HepG2 (cell line): ENCODE results near the gene ZNF792. TPM values are rescaled to one million over a fixed set of nuclear protein-coding genes. Genes with fewer than 3 reads are reported as not detected.

Experiments
- ATAC-seq: fragments of 200-7000 bp; cut with Tn5 transposase; 3 replicates; pipeline ENCODE4 v1.9.1; 2020; ENCODE audit warnings: mild to moderate bottlenecking, moderate library complexity
- BruUV-seq: library from RNA; stranded (reverse); fragments of 400-500 nt; replicated peaks from 2 replicates; lab custom pipeline; 2021; lab: Mats Ljungman, UMichigan
- CTCF ChIA-PET: fragments of 300-600 bp; formaldehyde crosslinking; extraction: SDS; loops from one replicate; lab custom pipeline; 2021; ENCODE audit warnings: low total read pairs, inconsistent platforms, low intra/inter-chr PET ratio; lab: Yijun Ruan, JAX
- POLR2A ChIA-PET: fragments of 350-600 bp; sonication (Branson Sonifier 250); formaldehyde crosslinking; loops from one replicate; lab custom pipeline; 2020; ENCODE audit warnings: antibody characterized with exemption, inconsistent platforms; lab: Yijun Ruan, JAX
- DNase-seq: peaks from one replicate; pipeline ENCODE4 v3.0.0-alpha.2; 2015; ENCODE audit warnings: low spot score
- FAIRE-seq: peaks from 3 replicates; lab custom pipeline; 2011; peaks lifted over from hg19 to GRCh38; lab: Jason Lieb, UNC
- H2AFZ ChIP-seq: one replicate; pipeline ENCODE4 v1.6.1; 2011; ENCODE audit warnings: low read length, inconsistent platforms
- H3K27ac ChIP-seq: fragments of 300-600 bp; 3 replicates; pipeline ENCODE4 v1.8.0; 2011; ENCODE audit warnings: mixed run types, mild to moderate bottlenecking, mixed read lengths, low read length, inconsistent platforms; ENCODE audit not compliant: insufficient read depth; ENCODE audit errors: extremely low read length
- H3K27me3 ChIP-seq, 2 experiments: fragments of 200-600 bp in 1 of 2; 2 replicates in 1 of 2; 3 replicates in 1 of 2; pipeline versions ENCODE4 v1.6.0 to v1.8.0; 2011; ENCODE audit warnings: low read length in 2 of 2, mild to moderate bottlenecking in 2 of 2, moderate library complexity in 2 of 2, inconsistent platforms in 1 of 2; ENCODE audit not compliant: insufficient read depth in 2 of 2, control insufficient read depth in 1 of 2
- H3K36me3 ChIP-seq, 2 experiments: fragments of 200-600 bp in 1 of 2; replicated peaks in 1 of 2; 2 replicates in 1 of 2; 3 replicates in 1 of 2; pipeline versions ENCODE4 v1.5.1 to v1.8.0; 2011; ENCODE audit warnings: low read length in 2 of 2, inconsistent platforms in 1 of 2; ENCODE audit not compliant: insufficient read depth in 2 of 2, control insufficient read depth in 1 of 2
- H3K4me1 ChIP-seq: 2 replicates; pipeline ENCODE4 v1.5.1; 2012; ENCODE audit warnings: low read length, inconsistent platforms; ENCODE audit not compliant: insufficient read depth
- H3K4me2 ChIP-seq: 2 replicates; pipeline ENCODE4 v1.6.0; 2011; ENCODE audit warnings: low read depth, low read length, inconsistent platforms
- H3K4me3 ChIP-seq, 3 experiments: fragments of 200-600 bp in 1 of 3; sonication (generic), shearing (Covaris generic) in 1 of 3; replicated peaks in 1 of 3; 2 replicates each; pipeline ENCODE4 v1.5.1; 2011 to 2016; ENCODE audit warnings: low read length in 3 of 3, inconsistent platforms in 2 of 3, low read depth in 2 of 3, mild to moderate bottlenecking in 2 of 3, control low read depth in 1 of 3, mixed read lengths in 1 of 3; ENCODE audit not compliant: insufficient read depth in 1 of 3
- H3K79me2 ChIP-seq: one replicate; pipeline ENCODE4 v1.6.1; 2011; ENCODE audit warnings: low read length, inconsistent platforms; ENCODE audit not compliant: insufficient read depth
- H3K9ac ChIP-seq: 2 replicates; pipeline ENCODE4 v1.6.0; 2011; ENCODE audit warnings: mild to moderate bottlenecking, low read depth, low read length, inconsistent platforms; ENCODE audit not compliant: insufficient read depth
- H3K9me3 ChIP-seq: 2 replicates; pipeline ENCODE4 v1.5.1; 2012; ENCODE audit warnings: mild to moderate bottlenecking, low read length
- H4K20me1 ChIP-seq: 2 replicates; pipeline ENCODE4 v1.6.0; 2011; ENCODE audit warnings: inconsistent platforms, mild to moderate bottlenecking, low read length, moderate library complexity; ENCODE audit not compliant: insufficient read depth
- CHD4 ChIP-seq: fragments of 200-600 bp; sonication (generic); IDR thresholded peaks from 2 replicates; pipeline ENCODE4 v1.7.0; 2017; ENCODE audit warnings: mild to moderate bottlenecking, low read length, borderline replicate concordance
- HNF4G ChIP-seq, 2 experiments: sonication (generic) in 1 of 2; formaldehyde crosslinking in 1 of 2; IDR thresholded peaks; 2 replicates each; pipeline versions ENCODE4 v1.4.0 to v1.6.1; 2011 to 2020; ENCODE audit warnings: borderline replicate concordance in 2 of 2, low read depth in 2 of 2, mild to moderate bottlenecking in 2 of 2, low read length in 1 of 2, missing genetic modification reagents in 1 of 2, moderate library complexity in 1 of 2
- KDM2A ChIP-seq: sonication (generic); formaldehyde crosslinking; IDR thresholded peaks from 2 replicates; pipeline ENCODE4 v1.4.0; 2020; ENCODE audit warnings: low read depth, missing genetic modification reagents, borderline replicate concordance
- KDM5B ChIP-seq: sonication (generic); formaldehyde crosslinking; IDR thresholded peaks from 2 replicates; pipeline ENCODE4 v1.4.0; 2020; ENCODE audit warnings: missing genetic modification reagents, mild to moderate bottlenecking, borderline replicate concordance
- NONO ChIP-seq, 2 experiments: fragments of 450-650 bp in 1 of 2; sonication (generic) in 1 of 2; formaldehyde crosslinking in 1 of 2; IDR thresholded peaks in 1 of 2; conservative IDR thresholded peaks in 1 of 2; 2 replicates each; pipeline versions ENCODE4 v1.6.1 to v1.8.0; 2017 to 2022; ENCODE audit warnings: mild to moderate bottlenecking in 1 of 2, missing genetic modification reagents in 1 of 2, moderate library complexity in 1 of 2
- PLRG1 ChIP-seq: fragments of 450-650 bp; conservative IDR thresholded peaks from 2 replicates; pipeline ENCODE4 v1.6.1; 2016
- RARA ChIP-seq: IDR thresholded peaks from 2 replicates; pipeline ENCODE4 v1.6.1; 2016; ENCODE audit warnings: missing genetic modification reagents, missing compliant biosample characterization
- RBM39 ChIP-seq: fragments of 200-400 bp; formaldehyde crosslinking; IDR thresholded peaks from one replicate; pipeline ENCODE4 v1.6.1; 2018; ENCODE audit warnings: antibody characterized with exemption, mild to moderate bottlenecking, low read depth, low read length; ENCODE audit not compliant: poor library complexity, severe bottlenecking
- ZFP37 ChIP-seq: sonication (generic); formaldehyde crosslinking; IDR thresholded peaks from 2 replicates; pipeline ENCODE4 v1.4.0; 2020; ENCODE audit warnings: missing genetic modification reagents, borderline replicate concordance
- ZFP62 ChIP-seq: sonication (generic); formaldehyde crosslinking; IDR thresholded peaks from 2 replicates; pipeline ENCODE4 v1.4.0; 2020; ENCODE audit warnings: missing genetic modification reagents
- ZNF333 ChIP-seq: sonication (generic); formaldehyde crosslinking; IDR thresholded peaks from 2 replicates; pipeline ENCODE4 v1.4.0; 2020; ENCODE audit warnings: mild to moderate bottlenecking, missing genetic modification reagents, borderline replicate concordance
- WGBS: methylation state at CpG from one replicate; pipeline ENCODE4 v1.1.6; 2017; ENCODE audit warnings: low lambda C conversion rate; 5-methylcytosine and 5-hydroxymethylcytosine counted together
- in situ Hi-C: cut with HindIII; loops from 2 replicates; pipeline ENCODE4 v1.10.0; 2017; ENCODE audit warnings: low pct_unique_long_range_greater_than_20kb; ENCODE audit not compliant: extremely low pct_ligation_motif_present
- intact Hi-C: fragments of 100-400 bp; cut with micrococcal nuclease; formaldehyde crosslinking; loops from one replicate; pipeline ENCODE4 v1.10.0; 2022; ENCODE audit not compliant: unreplicated experiment
- polyA plus RNA-seq, 8 experiments: library from polyadenylated mRNA; depleted of rRNA in 3 of 8; stranded (reverse) in 7 of 8; unstranded in 1 of 8; fragments of >200 nt; fragmentation: Illumina TruSeq in 4 of 8; extraction: Trizol in 4 of 8; gene quantifications; 2 replicates each; pipeline versions ENCODE4 v1.2.1 to v1.2.3, GENCODE V29; 2011 to 2016; ENCODE audit warnings: low read depth in 4 of 8, missing spikeins in 1 of 8, mixed read lengths in 1 of 8; ENCODE audit not compliant: insufficient read depth in 1 of 8
- total RNA-seq, 5 experiments: library from RNA; depleted of rRNA; stranded (reverse); fragments of >200 nt; fragmentation: Illumina TruSeq; extraction: Trizol; gene quantifications; 2 replicates each; pipeline ENCODE4 v1.2.3, GENCODE V29; 2016; ENCODE audit warnings: low read depth in 1 of 5
- TF ChIP-seq, protein P1 (sequence below): sonication (generic); formaldehyde crosslinking; IDR thresholded peaks from 2 replicates; pipeline ENCODE4 v1.5.1; 2020; ENCODE audit warnings: mild to moderate bottlenecking, missing genetic modification reagents, moderate library complexity
- TF ChIP-seq, protein P2 (sequence below): sonication (generic); formaldehyde crosslinking; IDR thresholded peaks from 2 replicates; pipeline ENCODE4 v1.4.0; 2020; ENCODE audit warnings: mild to moderate bottlenecking, low read depth, missing genetic modification reagents
- TF ChIP-seq, protein P3 (sequence below): sonication (generic); formaldehyde crosslinking; IDR thresholded peaks from 2 replicates; pipeline ENCODE4 v1.5.0; 2020; ENCODE audit warnings: mild to moderate bottlenecking, missing genetic modification reagents, borderline replicate concordance

The ZNF792 gene
- total and polyA plus RNA-seq, 2 of the 13 experiments (the other 11 are each of a cell fraction or from before 2014, with no cell fraction given): 5.5 to 11.5 TPM

DNA sequence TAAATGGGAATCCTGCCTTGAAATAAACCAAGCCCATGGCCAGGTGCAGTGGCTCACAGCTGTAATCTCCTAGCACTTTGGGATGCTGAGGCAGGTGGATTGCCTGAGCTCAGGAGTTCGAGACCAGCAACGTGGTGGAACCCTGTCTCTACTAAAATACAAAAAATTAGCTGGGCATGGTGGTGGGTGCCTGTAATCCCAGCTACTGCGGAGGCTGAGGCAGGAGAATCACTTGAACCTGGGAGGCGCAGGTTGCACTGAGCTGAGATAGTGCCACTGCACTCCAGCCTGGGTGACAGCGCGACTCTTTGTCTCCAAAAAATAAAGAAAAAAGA, 41.9 kb upstream of the ZNF792 start (continued):
- TF ChIP-seq, protein P1, sequence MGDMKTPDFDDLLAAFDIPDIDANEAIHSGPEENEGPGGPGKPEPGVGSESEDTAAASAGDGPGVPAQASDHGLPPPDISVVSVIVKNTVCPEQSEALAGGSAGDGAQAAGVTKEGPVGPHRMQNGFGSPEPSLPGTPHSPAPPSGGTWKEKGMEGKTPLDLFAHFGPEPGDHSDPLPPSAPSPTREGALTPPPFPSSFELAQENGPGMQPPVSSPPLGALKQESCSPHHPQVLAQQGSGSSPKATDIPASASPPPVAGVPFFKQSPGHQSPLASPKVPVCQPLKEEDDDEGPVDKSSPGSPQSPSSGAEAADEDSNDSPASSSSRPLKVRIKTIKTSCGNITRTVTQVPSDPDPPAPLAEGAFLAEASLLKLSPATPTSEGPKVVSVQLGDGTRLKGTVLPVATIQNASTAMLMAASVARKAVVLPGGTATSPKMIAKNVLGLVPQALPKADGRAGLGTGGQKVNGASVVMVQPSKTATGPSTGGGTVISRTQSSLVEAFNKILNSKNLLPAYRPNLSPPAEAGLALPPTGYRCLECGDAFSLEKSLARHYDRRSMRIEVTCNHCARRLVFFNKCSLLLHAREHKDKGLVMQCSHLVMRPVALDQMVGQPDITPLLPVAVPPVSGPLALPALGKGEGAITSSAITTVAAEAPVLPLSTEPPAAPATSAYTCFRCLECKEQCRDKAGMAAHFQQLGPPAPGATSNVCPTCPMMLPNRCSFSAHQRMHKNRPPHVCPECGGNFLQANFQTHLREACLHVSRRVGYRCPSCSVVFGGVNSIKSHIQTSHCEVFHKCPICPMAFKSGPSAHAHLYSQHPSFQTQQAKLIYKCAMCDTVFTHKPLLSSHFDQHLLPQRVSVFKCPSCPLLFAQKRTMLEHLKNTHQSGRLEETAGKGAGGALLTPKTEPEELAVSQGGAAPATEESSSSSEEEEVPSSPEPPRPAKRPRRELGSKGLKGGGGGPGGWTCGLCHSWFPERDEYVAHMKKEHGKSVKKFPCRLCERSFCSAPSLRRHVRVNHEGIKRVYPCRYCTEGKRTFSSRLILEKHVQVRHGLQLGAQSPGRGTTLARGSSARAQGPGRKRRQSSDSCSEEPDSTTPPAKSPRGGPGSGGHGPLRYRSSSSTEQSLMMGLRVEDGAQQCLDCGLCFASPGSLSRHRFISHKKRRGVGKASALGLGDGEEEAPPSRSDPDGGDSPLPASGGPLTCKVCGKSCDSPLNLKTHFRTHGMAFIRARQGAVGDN (CRISPR knock-in tag): 0 out of 2 replicates have a peak, but pooled peaks have one; percentile 5
- TF ChIP-seq KDM5B (CRISPR knock-in tag) (peak; percentile 10; the same call in 1 of the 2 replicates), ZFP37 (CRISPR knock-in tag) (0 out of 2 replicates have a peak, but pooled peaks have one; percentile 3), CHD4 (peak; percentile 62; the same call in 1 of the 2 replicates), KDM2A (CRISPR knock-in tag) (0 out of 2 replicates have a peak, but pooled peaks have one; percentile 28), RBM39 (peak; percentile 6)

DNA sequence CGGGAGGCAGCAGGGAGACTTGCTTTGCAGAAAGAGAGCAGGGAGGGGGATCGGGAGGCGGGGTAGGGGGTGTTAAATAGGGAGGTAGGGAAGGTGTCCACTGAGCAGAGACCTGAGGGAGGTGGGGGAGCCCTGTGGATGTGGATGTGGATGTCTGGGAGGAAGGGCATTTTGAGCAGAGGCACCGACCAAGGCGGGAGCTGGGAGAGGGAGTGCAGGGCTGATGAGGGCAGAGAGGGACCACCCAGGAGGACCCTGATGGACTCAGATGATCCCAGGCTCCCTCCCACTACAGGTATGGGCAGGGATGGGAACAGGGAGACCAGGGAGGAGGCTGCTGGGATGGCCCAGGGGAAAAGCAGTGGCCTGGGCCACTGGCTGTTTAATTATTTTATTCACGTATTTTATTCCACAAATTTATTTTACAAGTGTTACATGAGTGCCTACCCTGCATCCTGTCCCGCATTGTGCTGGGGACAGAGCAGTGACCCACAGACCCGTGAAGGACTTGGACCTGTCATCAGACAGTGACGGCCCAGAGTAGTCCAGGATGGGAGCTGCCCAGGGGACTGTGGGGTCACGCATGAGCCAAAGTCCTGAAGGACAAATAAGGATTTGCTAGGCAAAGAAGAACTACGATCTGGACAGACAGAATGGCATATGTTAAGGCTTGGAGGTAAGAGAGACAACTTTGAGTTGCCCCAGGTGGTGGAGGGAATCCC, 41.4 kb upstream of the ZNF792 start:
- POLR2A ChIA-PET: interaction anchor here (0.9 to 4.3 kb wide), 9 partner anchors 10 to 743 kb away, joined by 3 to 75 read pairs (median 4); partner anchors contain the start of genes HPN, LIN37 and ZNF30
- ATAC-seq (peak; percentile 8; the same call in 1 of the 3 replicates), DNase-seq (peak; percentile 50), FAIRE-seq (peak; percentile 65)
- H2AFZ ChIP-seq: no peak overlapping the region
- CTCF ChIA-PET: no interaction called here
- H3K27ac ChIP-seq: peak overlapping the region; percentile 63
- no peaks in the 10 kb centered on the region for H3K9me3 ChIP-seq
- intact Hi-C loops: no loop called here
- H3K4me3 ChIP-seq: peak overlapping the region in 1 of 3 experiments; percentile 22; a peak in 2 of 6 replicates
- peaks cover 46% of the 10 kb centered on the region for H4K20me1 ChIP-seq
- H3K4me1 ChIP-seq: peaks cover 62% of the 10 kb centered on the region
- no peaks in the 10 kb centered on the region; a peak in 1 of 5 replicates for H3K27me3 ChIP-seq
- in situ Hi-C loops: no loop called here
- 44% methylated on average over 11 of the region's 11 CpGs for WGBS
- H3K9ac ChIP-seq: peak overlapping the region; percentile 19
- H3K36me3 ChIP-seq: peaks cover 12 to 22% of the 10 kb centered on the region in 2 experiments
- peaks cover 51% of the 10 kb centered on the region for H3K79me2 ChIP-seq
- no TSS peak for BruUV-seq
- H3K4me2 ChIP-seq: peak overlapping the region; percentile 48
- TF ChIP-seq NONO (IDR thresholded peaks at IDR 0.05): no peak
- TF ChIP-seq NONO (CRISPR knock-in tag; conservative IDR thresholded peaks at IDR 0.05): peak; percentile 47; the same call in 1 of the 2 replicates
- TF ChIP-seq, protein P2, sequence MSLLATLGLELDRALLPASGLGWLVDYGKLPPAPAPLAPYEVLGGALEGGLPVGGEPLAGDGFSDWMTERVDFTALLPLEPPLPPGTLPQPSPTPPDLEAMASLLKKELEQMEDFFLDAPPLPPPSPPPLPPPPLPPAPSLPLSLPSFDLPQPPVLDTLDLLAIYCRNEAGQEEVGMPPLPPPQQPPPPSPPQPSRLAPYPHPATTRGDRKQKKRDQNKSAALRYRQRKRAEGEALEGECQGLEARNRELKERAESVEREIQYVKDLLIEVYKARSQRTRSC: no peak
- peak; percentile 9; the same call in 1 of the 2 replicates for TF ChIP-seq HNF4G (IDR thresholded peaks at IDR 0.05; ENCODE audit: borderline replicate concordance, low read depth, low read length)
- no peak for TF ChIP-seq HNF4G (CRISPR knock-in tag; IDR thresholded peaks at IDR 0.05; ENCODE audit: borderline replicate concordance, low read depth)
- peak; percentile 57; the same call in 1 of the 2 replicates for TF ChIP-seq RARA (CRISPR knock-in tag)
- TF ChIP-seq ZFP62 (CRISPR knock-in tag): no peak
- TF ChIP-seq ZNF333: no peak
- TF ChIP-seq, protein P3, sequence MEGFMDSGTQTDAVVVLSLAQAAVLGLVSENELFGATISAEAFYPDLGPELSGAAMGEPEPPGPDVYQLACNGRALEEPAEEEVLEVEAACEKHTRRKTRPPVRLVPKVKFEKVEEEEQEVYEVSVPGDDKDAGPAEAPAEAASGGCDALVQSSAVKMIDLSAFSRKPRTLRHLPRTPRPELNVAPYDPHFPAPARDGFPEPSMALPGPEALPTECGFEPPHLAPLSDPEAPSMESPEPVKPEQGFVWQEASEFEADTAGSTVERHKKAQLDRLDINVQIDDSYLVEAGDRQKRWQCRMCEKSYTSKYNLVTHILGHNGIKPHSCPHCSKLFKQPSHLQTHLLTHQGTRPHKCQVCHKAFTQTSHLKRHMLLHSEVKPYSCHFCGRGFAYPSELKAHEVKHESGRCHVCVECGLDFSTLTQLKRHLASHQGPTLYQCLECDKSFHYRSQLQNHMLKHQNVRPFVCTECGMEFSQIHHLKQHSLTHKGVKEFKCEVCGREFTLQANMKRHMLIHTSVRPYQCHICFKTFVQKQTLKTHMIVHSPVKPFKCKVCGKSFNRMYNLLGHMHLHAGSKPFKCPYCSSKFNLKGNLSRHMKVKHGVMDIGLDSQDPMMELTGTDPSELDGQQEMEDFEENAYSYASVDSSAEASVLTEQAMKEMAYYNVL (CRISPR knock-in tag): no peak
- TF ChIP-seq PLRG1: no peak
